ENCODE measurements around the gene A4GALT.

Gene A4GALT

DNA sequence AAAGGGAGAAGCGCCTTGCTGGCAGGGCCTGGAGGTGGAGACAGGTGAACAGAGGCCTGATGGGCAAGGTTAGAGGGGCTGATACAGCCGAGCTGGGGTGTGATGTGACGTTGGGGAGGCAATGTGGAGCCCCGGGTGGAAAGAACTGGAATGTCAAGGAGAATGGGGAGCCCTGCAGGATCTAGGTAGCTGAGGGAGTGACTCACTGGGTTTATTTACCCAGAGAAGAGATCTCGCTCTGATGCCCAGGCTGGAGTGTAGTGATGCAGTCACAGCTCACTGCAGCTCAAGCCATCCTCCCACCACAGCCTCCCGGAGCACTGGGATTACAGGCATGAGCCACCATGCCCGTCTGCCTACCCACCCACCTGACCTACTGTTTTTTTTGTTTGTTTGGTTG, 69.5 kb downstream of the A4GALT start:
- FAIRE-seq (no peak), DNase-seq (ENCODE audit: insufficient read length, low spot score) (no peak)
- TF ChIP-seq CTCF (IDR thresholded peaks at IDR 0.05; ENCODE audit: insufficient read depth, missing control alignments): no peak

DNA sequence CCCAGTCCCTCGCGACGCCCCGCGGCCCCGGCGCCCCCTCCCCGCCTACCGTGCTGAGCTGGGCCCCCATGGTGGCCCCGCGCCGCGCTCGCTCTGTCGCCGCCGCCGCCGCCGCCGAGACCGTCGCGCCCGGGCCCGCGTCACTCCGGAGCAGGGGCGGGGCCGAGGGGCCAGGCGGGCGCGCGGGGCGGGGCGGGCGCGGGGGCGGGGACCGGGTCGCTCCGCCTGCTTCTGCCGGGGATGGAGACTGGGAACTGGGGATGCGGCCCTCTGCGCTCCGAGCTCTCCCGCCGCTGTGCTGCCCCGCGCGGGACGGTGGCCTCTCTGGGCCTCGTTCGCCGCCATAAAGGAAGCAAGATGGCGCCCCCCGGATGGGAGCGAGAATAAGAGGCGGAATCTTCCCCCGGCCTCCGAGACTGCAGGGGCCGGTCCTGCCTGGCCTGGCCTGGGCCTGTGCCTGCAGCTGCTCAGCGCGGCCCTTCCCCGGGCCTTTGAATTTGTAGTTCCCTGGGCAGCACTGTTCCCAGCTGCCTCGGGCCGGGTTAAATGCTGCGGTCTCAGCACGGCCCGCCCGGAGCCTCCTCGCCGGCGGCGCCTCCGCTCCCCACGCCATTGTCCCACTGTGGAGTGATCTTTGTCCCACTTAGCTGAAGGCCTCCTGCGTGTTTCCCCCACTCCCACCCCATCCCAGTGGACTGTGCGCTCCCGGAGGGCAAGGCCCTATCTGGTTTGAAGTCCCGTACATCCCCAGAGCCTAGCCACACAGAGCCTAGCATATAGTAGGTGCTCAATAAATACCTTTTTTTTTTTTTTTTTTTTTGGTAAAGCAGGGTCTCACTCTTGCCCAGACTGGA, 71.2 kb downstream of the A4GALT start, which contains the start of gene CYB5R3:
Gene CYB5R3 (minus strand): TSS at position 147 of the 854 bp plus-strand sequence. CDS start 77 bp downstream, at position 70.
- FAIRE-seq (no peak), DNase-seq (ENCODE audit: insufficient read length, low spot score) (peak; percentile 84)
- TF ChIP-seq CTCF (IDR thresholded peaks at IDR 0.05; ENCODE audit: insufficient read depth, missing control alignments): no peak

DNA sequence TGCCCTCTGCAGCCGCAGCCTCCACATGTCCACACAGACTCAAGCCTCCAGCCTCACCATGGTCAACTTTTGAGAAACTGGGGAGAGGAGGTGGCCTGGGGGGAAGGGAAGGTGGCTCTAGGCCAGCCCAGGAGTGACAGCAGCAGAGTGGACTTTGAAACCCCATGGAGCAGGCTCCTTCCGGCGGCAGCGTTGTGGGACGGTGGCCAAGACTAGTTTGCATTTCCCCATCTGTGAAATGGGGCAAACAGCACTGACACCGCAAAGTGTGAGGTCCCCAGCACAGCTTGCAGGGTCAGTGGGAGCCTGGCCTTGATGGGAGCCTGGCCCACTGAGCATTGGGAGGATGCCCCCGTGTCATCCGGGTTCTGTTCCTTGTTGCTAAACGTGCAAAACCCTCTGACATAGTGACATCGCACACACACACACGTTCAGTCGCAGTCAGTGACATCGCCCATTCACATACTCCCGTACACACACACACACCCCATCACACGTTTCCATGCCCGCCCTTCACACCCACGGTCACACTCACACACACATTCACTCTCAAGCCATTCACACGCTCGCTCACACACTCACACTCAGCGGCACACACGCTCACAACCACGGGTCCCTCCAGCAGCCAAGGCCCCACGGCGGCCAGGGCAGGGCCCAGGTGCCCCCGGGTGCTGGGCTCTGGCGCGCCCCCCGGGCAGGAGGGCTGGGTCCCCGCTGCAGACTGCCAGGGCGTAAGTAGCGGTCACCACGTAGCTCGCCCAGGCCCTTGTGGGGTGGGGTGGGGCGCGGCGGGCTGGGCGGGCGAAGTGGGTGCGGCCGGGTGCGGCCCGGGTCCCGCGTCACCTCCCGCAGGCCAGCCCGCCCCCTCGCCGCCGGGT, 72.1 kb downstream of the A4GALT start:
- no peak for TF ChIP-seq CTCF (IDR thresholded peaks at IDR 0.05; ENCODE audit: insufficient read depth, missing control alignments)
- DNase-seq (ENCODE audit: insufficient read length, low spot score) (peak; percentile 47), FAIRE-seq (no peak)

- FAIRE-seq (no peak), DNase-seq (ENCODE audit: insufficient read length, low spot score) (no peak)
- TF ChIP-seq CTCF (IDR thresholded peaks at IDR 0.05; ENCODE audit: insufficient read depth, missing control alignments): no peak
Measured at GRCh38 chr22:42648017-42648367, 72.7 kb downstream of the A4GALT start.

- TF ChIP-seq CTCF (IDR thresholded peaks at IDR 0.05; ENCODE audit: insufficient read depth, missing control alignments): no peak
- DNase-seq (ENCODE audit: insufficient read length, low spot score) (no peak), FAIRE-seq (no peak)
Measured at GRCh38 chr22:42646569-42647525, 73.8 kb downstream of the A4GALT start.

DNA sequence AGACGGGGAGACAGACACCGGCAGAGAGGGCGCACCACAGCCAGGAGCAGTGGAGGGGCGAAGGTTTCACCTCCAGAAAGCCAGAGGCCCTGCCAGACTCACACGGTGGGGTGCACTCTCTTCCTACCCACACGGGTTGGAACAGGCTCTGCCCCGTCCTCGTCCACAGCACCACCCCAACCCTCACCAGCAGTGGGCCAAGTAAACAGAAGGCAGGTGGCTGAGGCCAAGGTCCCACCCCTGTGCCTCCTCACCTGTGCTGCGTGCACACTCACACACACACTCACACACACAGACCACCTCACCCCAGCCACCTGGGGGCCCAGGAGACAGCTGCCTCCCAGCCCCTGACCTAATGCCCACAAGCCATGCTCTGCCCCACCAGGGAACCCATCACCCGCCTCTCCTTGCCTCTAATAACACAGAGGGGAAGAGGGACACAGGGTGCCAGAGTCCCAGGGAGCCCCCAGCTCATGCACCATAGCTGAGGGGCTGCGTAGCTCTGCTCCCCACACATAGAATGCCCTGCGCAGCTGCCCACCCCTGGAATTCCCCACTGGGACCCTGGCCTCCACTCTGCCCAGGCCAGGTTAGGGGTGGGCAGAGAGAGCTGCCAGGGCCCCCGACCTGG, 74.6 kb downstream of the A4GALT start:
- no peak for FAIRE-seq
- DNase-seq (ENCODE audit: insufficient read length, low spot score): no peak
- no peak for TF ChIP-seq CTCF (IDR thresholded peaks at IDR 0.05; ENCODE audit: insufficient read depth, missing control alignments)
